Adipocyte (in vitro differentiated cells): Measurements from ENCODE around the gene RASGRF2.

Source experiments
- DNase-seq: peaks from one replicate; pipeline ENCODE4 v3.0.0-alpha.2; 2015; ENCODE audit warnings: low read depth
- H3K27me3 ChIP-seq: replicated peaks from 2 replicates; pipeline ENCODE4 v1.7.0; 2013; ENCODE audit warnings: mild to moderate bottlenecking, low read length, moderate library complexity; ENCODE audit not compliant: control insufficient read depth, insufficient read depth
- H3K36me3 ChIP-seq: 2 replicates; pipeline ENCODE4 v1.7.0; 2013; ENCODE audit warnings: low read length, mild to moderate bottlenecking, moderate library complexity; ENCODE audit not compliant: control insufficient read depth, insufficient read depth, severe bottlenecking
- H3K4me1 ChIP-seq: 2 replicates; pipeline ENCODE4 v1.7.0; 2013; ENCODE audit warnings: mild to moderate bottlenecking, low read length, moderate library complexity; ENCODE audit not compliant: control insufficient read depth, insufficient read depth
- H3K4me3 ChIP-seq: 2 replicates; pipeline ENCODE4 v1.7.0; 2013; ENCODE audit warnings: mild to moderate bottlenecking, low read length, moderate library complexity
- H3K9ac ChIP-seq: 2 replicates; pipeline ENCODE4 v1.7.0; 2013; ENCODE audit warnings: mild to moderate bottlenecking, low read length, moderate library complexity
- H3K9me3 ChIP-seq: 2 replicates; pipeline ENCODE4 v1.7.0; 2013; ENCODE audit warnings: mild to moderate bottlenecking, low read length, moderate library complexity; ENCODE audit not compliant: control insufficient read depth

RASGRF2 gene

DNA sequence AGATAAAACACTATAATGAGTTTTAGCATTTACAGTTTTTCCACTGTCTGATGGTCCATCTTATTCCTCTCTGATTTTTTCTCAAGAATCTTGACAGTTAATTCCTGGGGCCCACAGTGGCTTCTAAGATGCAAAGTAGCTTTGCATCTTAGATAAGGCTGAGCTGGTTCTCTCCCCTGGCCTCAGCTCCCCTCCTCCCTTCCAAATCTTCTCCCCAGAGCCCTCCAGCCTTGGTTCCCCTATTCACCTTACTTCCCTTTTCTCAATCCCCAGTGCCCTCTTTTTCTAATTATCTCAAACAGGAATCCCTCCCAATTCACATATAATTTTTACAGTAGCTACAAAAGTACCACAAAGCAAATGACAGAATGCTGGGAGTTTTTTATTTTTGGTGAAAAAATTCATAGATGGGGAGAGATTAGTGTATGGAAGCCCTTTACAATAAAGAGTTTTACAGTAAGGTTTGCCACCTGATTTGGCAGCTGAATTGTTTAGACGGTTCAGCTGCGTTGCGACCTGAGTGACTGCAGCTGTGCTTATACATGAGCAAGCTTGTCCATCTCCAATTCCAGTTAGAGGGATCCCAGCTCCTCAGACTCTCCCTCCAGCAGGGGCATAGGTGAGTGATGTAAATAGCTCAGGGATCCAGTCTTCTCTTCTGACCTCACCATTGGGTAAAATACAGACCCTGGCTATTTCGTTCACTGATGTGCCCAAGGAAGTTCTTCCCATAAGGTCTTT, 221.6 kb downstream of the RASGRF2 start:
- Histone ChIP-seq H3K4me1 (no peaks in the 10 kb centered on the region), H3K9ac (no peak overlapping the region), H3K27me3 (no peaks in the 10 kb centered on the region), H3K9me3 (no peaks in the 10 kb centered on the region), H3K36me3 (no peaks in the 10 kb centered on the region), H3K4me3 (no peak overlapping the region)
- DNase-seq, result no peak

- H3K27me3 ChIP-seq, result no peaks in the 10 kb centered on the region
- no peak for DNase-seq
- H3K4me3 ChIP-seq, result no peak overlapping the region
- no peaks in the 10 kb centered on the region for H3K4me1 ChIP-seq
- no peak overlapping the region for H3K9ac ChIP-seq
- H3K36me3 ChIP-seq, result no peaks in the 10 kb centered on the region
- no peaks in the 10 kb centered on the region for H3K9me3 ChIP-seq
Observed at GRCh38 chr5:81182396-81183390, 222.5 kb downstream of the RASGRF2 start.

DNA sequence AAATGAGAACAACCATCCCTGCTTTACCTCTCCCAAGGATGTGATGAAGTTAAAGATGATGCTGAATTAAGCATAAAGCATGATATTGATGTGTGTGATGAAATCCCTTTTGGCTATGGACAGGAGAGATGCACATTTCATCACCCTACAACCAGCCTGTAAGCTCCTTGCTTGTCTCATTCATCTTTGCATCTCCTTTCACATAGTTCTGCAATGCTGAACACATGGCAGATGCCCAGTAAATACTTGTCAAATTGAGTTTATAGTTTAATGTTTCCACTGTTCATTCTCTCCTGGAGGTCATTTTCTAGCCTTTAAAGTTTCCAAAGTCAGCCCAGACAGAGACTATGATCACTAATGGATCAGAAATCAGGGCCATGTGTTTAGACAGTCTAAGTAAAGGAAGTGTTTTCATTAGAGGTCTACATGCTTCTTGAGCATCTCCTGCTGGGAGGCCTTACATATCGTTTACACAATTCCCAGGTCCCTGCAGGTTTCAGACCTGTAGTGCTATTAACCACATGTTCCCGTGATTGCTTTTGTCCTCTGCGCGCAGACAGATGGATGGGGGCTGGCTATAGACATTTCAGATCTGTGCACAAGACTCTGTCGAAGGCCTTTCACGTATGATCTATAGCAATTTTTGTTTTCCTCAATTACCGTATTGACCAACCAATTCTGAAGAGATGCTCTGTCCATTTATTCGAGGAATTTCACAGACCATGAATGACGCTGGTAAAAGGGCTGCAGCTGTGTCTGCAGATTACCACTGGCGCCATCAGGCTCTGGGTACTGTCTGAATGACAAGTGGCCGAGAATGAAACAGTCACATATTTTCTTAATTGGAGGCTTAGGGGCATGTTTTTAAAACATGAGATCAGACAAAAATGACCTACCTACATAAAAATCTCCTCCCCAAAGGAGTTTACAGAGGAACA, 223.9 kb downstream of the RASGRF2 start:
- DNase-seq, result peak; percentile 30
- Histone ChIP-seq H3K36me3 (no peaks in the 10 kb centered on the region), H3K9ac (no peak overlapping the region), H3K9me3 (no peaks in the 10 kb centered on the region), H3K4me3 (no peak overlapping the region), H3K4me1 (peaks cover 12% of the 10 kb centered on the region), H3K27me3 (no peaks in the 10 kb centered on the region)

- H3K9me3 ChIP-seq, result no peaks in the 10 kb centered on the region
- no peaks in the 10 kb centered on the region for H3K36me3 ChIP-seq
- peaks cover 14% of the 10 kb centered on the region for H3K4me1 ChIP-seq
- no peak for DNase-seq
- H3K9ac ChIP-seq, result no peak overlapping the region
- no peak overlapping the region for H3K4me3 ChIP-seq
- H3K27me3 ChIP-seq, result no peaks in the 10 kb centered on the region
Observed at GRCh38 chr5:81184749-81185110, 224.6 kb downstream of the RASGRF2 start.

- Histone ChIP-seq H3K4me3 (no peak overlapping the region), H3K27me3 (peaks cover 3% of the 10 kb centered on the region), H3K36me3 (no peaks in the 10 kb centered on the region), H3K4me1 (peaks cover 14% of the 10 kb centered on the region), H3K9ac (no peak overlapping the region), H3K9me3 (no peaks in the 10 kb centered on the region)
- no peak for DNase-seq
Observed at GRCh38 chr5:81187885-81188284, 227.7 kb downstream of the RASGRF2 start.

GRCh38 chr5:81188962-81189361, 228.8 kb downstream of the RASGRF2 start:
- no peaks in the 10 kb centered on the region for H3K9me3 ChIP-seq
- H3K36me3 ChIP-seq, result no peaks in the 10 kb centered on the region
- H3K27me3 ChIP-seq, result peaks cover 3% of the 10 kb centered on the region
- peak overlapping the region; percentile 33 for H3K9ac ChIP-seq
- H3K4me3 ChIP-seq, result no peak overlapping the region
- DNase-seq, result no peak
- H3K4me1 ChIP-seq, result peaks cover 14% of the 10 kb centered on the region

- Histone ChIP-seq H3K9ac (no peak overlapping the region), H3K4me1 (peaks cover 18% of the 10 kb centered on the region), H3K36me3 (no peaks in the 10 kb centered on the region), H3K9me3 (no peaks in the 10 kb centered on the region), H3K27me3 (peaks cover 3% of the 10 kb centered on the region), H3K4me3 (no peak overlapping the region)
- DNase-seq, result no peak
Observed at GRCh38 chr5:81189875-81190498, 229.8 kb downstream of the RASGRF2 start.

GRCh38 chr5:81191726-81192372, 231.7 kb downstream of the RASGRF2 start:
- H3K9me3 ChIP-seq, result no peaks in the 10 kb centered on the region
- peaks cover 3% of the 10 kb centered on the region for H3K27me3 ChIP-seq
- H3K4me3 ChIP-seq, result no peak overlapping the region
- no peaks in the 10 kb centered on the region for H3K36me3 ChIP-seq
- peaks cover 24% of the 10 kb centered on the region for H3K4me1 ChIP-seq
- H3K9ac ChIP-seq, result no peak overlapping the region
- DNase-seq, result no peak

DNA sequence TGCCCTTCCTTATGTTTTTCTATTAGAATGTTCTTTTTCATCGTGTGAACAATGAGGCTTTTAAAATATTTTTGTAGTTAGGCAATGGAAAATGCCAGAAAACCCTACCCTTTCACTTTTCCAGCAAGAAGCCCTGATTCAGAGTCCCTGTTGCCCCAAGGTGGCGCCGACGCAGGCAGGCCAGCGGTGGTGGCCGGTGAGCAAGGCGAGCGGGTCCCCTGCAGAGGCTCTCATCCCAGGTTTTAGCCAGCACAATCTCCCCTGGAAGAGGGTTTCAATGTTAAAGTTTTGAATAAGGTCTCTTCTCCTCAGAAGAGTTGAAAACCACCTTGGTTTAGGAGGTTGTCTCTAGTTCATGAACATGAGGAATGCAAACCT, 232.2 kb downstream of the RASGRF2 start:
- Histone ChIP-seq H3K9ac (no peak overlapping the region), H3K4me3 (no peak overlapping the region), H3K4me1 (peaks cover 24% of the 10 kb centered on the region), H3K36me3 (no peaks in the 10 kb centered on the region), H3K9me3 (no peaks in the 10 kb centered on the region), H3K27me3 (peaks cover 3% of the 10 kb centered on the region)
- DNase-seq, result no peak

GRCh38 chr5:81194633-81195334, 234.6 kb downstream of the RASGRF2 start:
- Histone ChIP-seq H3K4me3 (peak overlapping the region; percentile 68), H3K9me3 (no peaks in the 10 kb centered on the region), H3K27me3 (peaks cover 3% of the 10 kb centered on the region), H3K36me3 (no peaks in the 10 kb centered on the region), H3K9ac (no peak overlapping the region), H3K4me1 (peaks cover 10% of the 10 kb centered on the region)
- DNase-seq, result peak; percentile 93
